AG09309 (cell line): Measurements from ENCODE around the gene SHISA8.
"Not testable (repeated sequence)": the region's sequence is repeated elsewhere in the genome, so short reads cannot be mapped to it uniquely, and the experiment has no call there.

Experiments used
- DNase-seq: peaks from one replicate; pipeline ENCODE4 v3.0.0-alpha.2; 2010; ENCODE audit warnings: low read depth
- H3K4me3 ChIP-seq: 2 replicates; pipeline ENCODE4 v1.5.1; 2011; ENCODE audit warnings: mild to moderate bottlenecking, low read depth, low read length, moderate library complexity; ENCODE audit not compliant: control insufficient read depth
- CTCF ChIP-seq: IDR thresholded peaks from 2 replicates; pipeline ENCODE4 v1.5.1; 2011; ENCODE audit warnings: mild to moderate bottlenecking, low read depth, low read length, inconsistent platforms; ENCODE audit not compliant: insufficient read depth, control insufficient read depth; ENCODE audit errors: missing control alignments

The SHISA8 gene

DNA sequence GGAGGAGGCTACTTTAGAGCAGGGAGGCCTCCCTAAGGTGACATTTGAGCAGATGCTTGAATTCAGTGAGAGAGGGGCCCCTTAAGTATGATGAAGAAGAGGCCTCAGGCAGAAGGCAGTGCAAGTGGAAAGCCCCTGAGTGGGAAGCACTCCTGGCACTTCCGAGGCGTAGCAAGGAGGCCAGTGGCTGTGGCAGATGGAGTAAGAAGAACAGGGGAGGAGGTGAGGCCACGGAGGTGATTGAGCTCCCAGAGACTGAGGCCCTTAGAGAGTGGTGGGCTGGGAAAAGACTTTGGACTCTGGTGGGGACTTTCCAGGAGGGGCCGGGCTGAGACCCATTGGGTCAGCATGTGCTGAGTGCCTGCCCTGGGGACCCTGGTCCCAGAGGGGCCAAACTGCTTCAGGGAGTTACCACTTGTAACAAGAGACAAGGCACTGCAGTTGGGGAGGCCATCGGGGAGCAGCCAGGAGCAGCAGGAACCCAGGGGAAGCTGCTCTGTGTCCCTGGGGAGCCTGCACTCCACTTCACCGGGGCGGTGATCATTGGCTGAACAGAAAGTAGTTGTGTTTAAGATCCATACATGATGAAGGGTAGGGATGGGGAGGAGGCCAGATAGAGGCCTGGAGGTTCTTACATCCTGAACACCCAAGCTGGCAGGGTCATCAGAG, 34.6 kb upstream of the SHISA8 start:
- no peak for DNase-seq
- no peak for TF ChIP-seq CTCF
- no peak overlapping the region for H3K4me3 ChIP-seq

GRCh38 chr22:41948928-41949296, 34.0 kb upstream of the SHISA8 start:
- not testable (repeated sequence) for DNase-seq, H3K4me3 ChIP-seq

GRCh38 chr22:41948142-41948541, 33.3 kb upstream of the SHISA8 start:
- no peak for TF ChIP-seq CTCF
- no peak for DNase-seq
- no peak overlapping the region for H3K4me3 ChIP-seq

- no peak for TF ChIP-seq CTCF
- H3K4me3 ChIP-seq, result no peak overlapping the region
- DNase-seq, result no peak
Observed at GRCh38 chr22:41947424-41948080, 32.7 kb upstream of the SHISA8 start.

GRCh38 chr22:41946629-41947423, 32.0 kb upstream of the SHISA8 start, which contains the start of gene CENPM:
Gene CENPM (minus strand): TSS chr22:41947152. CDS start chr22:41947076, 76 bp downstream.
- DNase-seq, result peak; percentile 61
- TF ChIP-seq CTCF, result no peak
- H3K4me3 ChIP-seq, result peak within 1 kb of the TSS; percentile 60

DNA sequence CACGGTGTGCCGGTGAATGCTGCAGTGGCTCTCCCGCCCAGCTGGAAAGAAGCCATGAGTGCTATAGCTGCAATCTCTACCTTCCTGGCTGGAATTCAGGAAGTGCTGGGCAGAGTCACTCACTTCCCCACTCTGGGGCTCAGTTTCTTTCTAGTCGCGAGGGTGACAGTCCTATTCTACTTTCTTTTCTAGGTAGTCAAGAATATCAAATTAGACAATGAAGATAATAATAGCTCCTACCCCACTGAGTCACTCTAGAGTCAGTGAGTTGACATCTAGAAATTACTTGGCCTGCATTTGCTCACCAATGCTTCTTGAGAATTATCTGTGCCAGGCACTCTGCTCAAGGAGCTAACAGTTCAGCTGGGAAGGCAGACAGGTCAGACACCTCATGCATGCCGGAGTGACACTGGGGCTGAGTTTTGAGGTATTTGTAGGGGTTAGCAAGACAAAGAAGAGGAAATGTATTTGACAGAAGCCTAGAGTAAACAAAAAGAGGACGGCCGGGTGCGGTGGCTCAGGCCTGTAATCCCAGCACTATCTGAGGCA, 28.9 kb upstream of the SHISA8 start:
- no peak overlapping the region for H3K4me3 ChIP-seq
- no peak for DNase-seq
- no peak for TF ChIP-seq CTCF
